Heart right ventricle (tissue), 16 donors: ENCODE data around the gene SUSD4. TPM values are rescaled to one million over a fixed set of nuclear protein-coding genes. Genes with fewer than 3 reads are reported as not detected.

Experiments used
- ATAC-seq, 8 donors: fragments of 200-7000 bp; cut with Tn5 transposase; one replicate each; pipeline ENCODE4 v1.9.1; 2020; ENCODE audit warnings: mild to moderate bottlenecking in 8 of 8, moderate library complexity in 8 of 8, moderate number of reproducible peaks in 1 of 8
- DNase-seq, 2 donors: peaks; one replicate each; pipeline ENCODE4 v3.0.0-alpha.2; 2020
- H3K27ac ChIP-seq, 10 donors: fragments of 200-600 bp; sonication (generic) in 2 of 10; one replicate each; pipeline versions ENCODE4 v1.5.0 to v1.8.0; 2020 to 2022; ENCODE audit warnings: mild to moderate bottlenecking in 3 of 10
- H3K27me3 ChIP-seq, 7 donors: fragments of 200-600 bp; one replicate each; pipeline ENCODE4 v1.8.0; 2021 to 2022; ENCODE audit warnings: mild to moderate bottlenecking in 2 of 7
- H3K36me3 ChIP-seq, 9 donors: fragments of 200-600 bp; sonication (generic) in 1 of 9; one replicate each; pipeline versions ENCODE4 v1.5.0 to v1.8.0; 2020 to 2022; ENCODE audit warnings: mild to moderate bottlenecking in 2 of 9
- H3K4me1 ChIP-seq, 9 donors: fragments of 200-600 bp; sonication (generic) in 1 of 9; one replicate each; pipeline versions ENCODE4 v1.5.0 to v1.8.0; 2020 to 2022; ENCODE audit warnings: mild to moderate bottlenecking in 4 of 9
- H3K4me3 ChIP-seq, 10 donors: fragments of 200-600 bp; sonication (generic) in 2 of 10; one replicate each; pipeline versions ENCODE4 v1.5.0 to v1.8.0; 2020 to 2022; ENCODE audit warnings: mild to moderate bottlenecking in 7 of 10, moderate library complexity in 2 of 10
- H3K9me3 ChIP-seq, 11 donors: fragments of 200-600 bp in 10 of 11; sonication (generic) in 2 of 11; one replicate each; pipeline versions ENCODE4 v1.5.0 to v1.8.0; 2013 to 2022; ENCODE audit warnings: mild to moderate bottlenecking in 2 of 11, control low read depth in 1 of 11, moderate library complexity in 1 of 11
- WGBS, 2 donors: extraction: QIAGEN DNeasy Blood & Tissue Kit; methylation state at CpG; one replicate each; pipeline ENCODE4 v1.1.7; 2013; ENCODE audit warnings: inconsistent platforms in 1 of 2; 5-methylcytosine and 5-hydroxymethylcytosine counted together
- intact Hi-C, 10 donors: fragments of 100-400 bp; cut with DNase I; formaldehyde crosslinking; loops; one replicate each; pipeline versions ENCODE4 v1.11.1 to v1.14.2; 2022
- polyA plus RNA-seq, 2 donors: library from polyadenylated mRNA; stranded (reverse); fragments of 200-250 nt; gene quantifications; one replicate each; pipeline ENCODE4 v1.2.3, GENCODE V29; 2013
- total RNA-seq, 10 donors: library from RNA; stranded (reverse); fragmentation: NEBNext Ultra II Directional in 3 of 10; extraction: Animal tissue kit (Norgen Biotek cat#: 25700) in 3 of 10; gene quantifications; one replicate each; pipeline versions ENCODE4 v1.2.1 to v1.2.4, GENCODE V29; 2021 to 2023
- TF ChIP-seq, protein P1 (sequence below), 9 donors: fragments of 200-600 bp; sonication (generic) in 2 of 9; IDR thresholded peaks; one replicate each; pipeline versions ENCODE4 v1.5.0 to v1.8.0; 2021 to 2022; ENCODE audit warnings: antibody characterized with exemption in 9 of 9, mild to moderate bottlenecking in 5 of 9, moderate library complexity in 1 of 9
- donor health status: Arrhythmogenic right ventricular cardiomyopathy.
- donor health status: ischemic (EF 13 %, LVEDD 7.1; RV severe dilation, severe dysfunction).
- donor health status: healthy with polysubstance abuse.
- donor health status: DM: no; HTN: yes; CAD: no.
- donor health status: DM: no; HTN: no; CAD: no.
- donor health status: ischemic (EF 25% LVEDD 6.9; RV normal size, moderate dysfunction).
- donor health status: ischemic (EF 25% LVEDD 5.7; RV mildly dilated, moderate dysfunction).
- donor health status: healthy.
- donor health status: DM: yes; HTN: yes; CAD: no.
- donor health status: Ischemic cardiomyopathy.
- donor health status: ischemic (EF 35%, LVEDD 5.7; RV mildly dilated, moderate dysfunction).
- donor health status: nonischemic (EF 11% LVEDD 7.7; RV severe dilation, severe dysfunction).
- donor health status: DM: yes; HTN: yes; CAD: no.
- donor health status: PGD.
- donor health status: ischemic (EF 29% LVEDD 5.4; RV normal size, mild dysfunction).
- donor health status: nonischemic (EF 23%, LVEDD 6.1; RV moderate dilation, normal function).

The SUSD4 gene
- total and polyA plus RNA-seq, 12 donors: 0.99 to 36.5 (median 6.2) TPM

DNA sequence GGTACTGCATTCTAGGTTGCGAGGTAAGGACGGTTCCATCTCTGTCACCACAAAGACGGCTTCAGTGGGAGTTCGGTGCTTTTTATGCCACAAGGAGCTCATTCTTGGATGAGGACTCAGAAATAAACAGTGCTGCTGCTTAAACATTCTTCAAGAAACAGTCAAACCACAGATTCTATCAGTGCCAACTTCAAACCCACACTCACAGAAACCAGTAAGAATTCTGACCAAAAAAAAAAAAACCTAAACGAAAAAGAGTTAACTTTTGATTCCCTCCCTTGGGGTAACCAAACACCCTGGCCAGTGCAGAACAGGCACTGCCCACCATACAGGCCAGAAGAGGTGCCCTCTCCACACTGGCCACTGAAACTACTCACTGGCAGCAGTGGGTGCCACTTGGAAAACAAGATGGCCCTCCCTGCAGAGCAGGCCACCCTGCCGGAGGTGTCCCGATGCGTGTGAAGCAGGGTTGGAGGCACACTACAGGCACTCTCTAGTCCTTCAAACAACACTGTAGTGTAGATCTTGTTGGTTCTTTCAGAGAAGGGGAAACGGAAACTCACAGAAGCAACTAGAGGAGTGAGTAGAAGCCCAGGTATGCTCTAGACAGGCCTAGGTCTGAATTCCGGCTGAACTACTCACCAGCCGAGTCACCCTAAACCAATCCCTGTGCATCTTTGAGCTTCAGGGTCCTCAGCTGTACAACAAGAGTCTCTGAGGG is 133.7 kb downstream of the SUSD4 start:
- H3K27ac ChIP-seq: no peak overlapping the region
- H3K27me3 ChIP-seq: no peaks in the 10 kb centered on the region
- WGBS, 2 donors: 96% methylated on average over 11 of the region's 11 CpGs
- ATAC-seq: no peak
- intact Hi-C loops: no loop called here
- peaks cover 0 to 27% (median 18%) of the 10 kb centered on the region in 9 donors for H3K4me1 ChIP-seq
- H3K4me3 ChIP-seq: no peak overlapping the region
- TF ChIP-seq, protein P1, sequence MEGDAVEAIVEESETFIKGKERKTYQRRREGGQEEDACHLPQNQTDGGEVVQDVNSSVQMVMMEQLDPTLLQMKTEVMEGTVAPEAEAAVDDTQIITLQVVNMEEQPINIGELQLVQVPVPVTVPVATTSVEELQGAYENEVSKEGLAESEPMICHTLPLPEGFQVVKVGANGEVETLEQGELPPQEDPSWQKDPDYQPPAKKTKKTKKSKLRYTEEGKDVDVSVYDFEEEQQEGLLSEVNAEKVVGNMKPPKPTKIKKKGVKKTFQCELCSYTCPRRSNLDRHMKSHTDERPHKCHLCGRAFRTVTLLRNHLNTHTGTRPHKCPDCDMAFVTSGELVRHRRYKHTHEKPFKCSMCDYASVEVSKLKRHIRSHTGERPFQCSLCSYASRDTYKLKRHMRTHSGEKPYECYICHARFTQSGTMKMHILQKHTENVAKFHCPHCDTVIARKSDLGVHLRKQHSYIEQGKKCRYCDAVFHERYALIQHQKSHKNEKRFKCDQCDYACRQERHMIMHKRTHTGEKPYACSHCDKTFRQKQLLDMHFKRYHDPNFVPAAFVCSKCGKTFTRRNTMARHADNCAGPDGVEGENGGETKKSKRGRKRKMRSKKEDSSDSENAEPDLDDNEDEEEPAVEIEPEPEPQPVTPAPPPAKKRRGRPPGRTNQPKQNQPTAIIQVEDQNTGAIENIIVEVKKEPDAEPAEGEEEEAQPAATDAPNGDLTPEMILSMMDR (IDR thresholded peaks at IDR 0.05): no peak
- H3K9me3 ChIP-seq: no peaks in the 10 kb centered on the region
- DNase-seq: no peak
- H3K36me3 ChIP-seq: no peaks in the 10 kb centered on the region

GRCh38 chr1:223229756-223230155 is 134.2 kb downstream of the SUSD4 start:
- Histone ChIP-seq H3K4me1 (peaks cover 0 to 22% (median 18%) of the 10 kb centered on the region in 9 donors), H3K36me3 (no peaks in the 10 kb centered on the region), H3K27me3 (no peaks in the 10 kb centered on the region), H3K9me3 (no peaks in the 10 kb centered on the region), H3K27ac (no peak overlapping the region), H3K4me3 (no peak overlapping the region)
- DNase-seq (no peak), ATAC-seq (no peak)
- 88 to 93% methylated on average over 3 of the region's 3 CpGs for WGBS, 2 donors
- TF ChIP-seq, protein P1 (IDR thresholded peaks at IDR 0.05): no peak
- intact Hi-C loops: no loop called here

- H3K9me3 ChIP-seq: no peaks in the 10 kb centered on the region
- DNase-seq (no peak), ATAC-seq (no peak)
- H3K27ac ChIP-seq: no peak overlapping the region
- TF ChIP-seq, protein P1 (IDR thresholded peaks at IDR 0.05): no peak
- H3K36me3 ChIP-seq: no peaks in the 10 kb centered on the region
- H3K4me1 ChIP-seq: peaks cover 0 to 15% (median 13%) of the 10 kb centered on the region in 9 donors
- no peaks in the 10 kb centered on the region for H3K27me3 ChIP-seq
- intact Hi-C loops: no loop called here
- WGBS, 2 donors: 93 to 94% methylated on average over 12 of the region's 12 CpGs
- H3K4me3 ChIP-seq: no peak overlapping the region
Measured at GRCh38 chr1:223228931-223229528, 134.9 kb downstream of the SUSD4 start.

DNA sequence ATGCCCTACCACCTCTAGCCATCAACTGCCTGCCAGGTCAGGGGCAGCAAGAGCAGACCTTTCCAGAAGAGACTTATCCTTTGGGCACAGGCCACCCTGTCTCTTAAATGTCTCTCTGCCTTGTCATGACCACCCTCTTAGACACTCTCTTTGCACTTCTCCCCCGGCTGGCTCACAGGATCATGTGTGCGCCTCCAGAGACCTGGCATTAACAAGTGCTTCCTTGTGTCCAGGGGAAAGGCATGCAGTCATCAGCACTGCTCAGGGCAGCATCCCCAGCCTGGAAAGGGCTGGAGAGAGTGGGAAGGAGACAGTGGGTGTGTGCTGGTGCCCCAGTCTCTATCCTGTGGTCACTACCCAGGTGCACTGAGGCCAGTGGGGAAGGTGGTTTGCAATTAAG is 135.8 kb downstream of the SUSD4 start:
- no peaks in the 10 kb centered on the region for H3K36me3 ChIP-seq
- no peak overlapping the region for H3K27ac ChIP-seq
- peaks cover 0 to 7% (median 5%) of the 10 kb centered on the region in 9 donors for H3K4me1 ChIP-seq
- no peaks in the 10 kb centered on the region for H3K27me3 ChIP-seq
- no peak overlapping the region for H3K4me3 ChIP-seq
- intact Hi-C loops: no loop called here
- H3K9me3 ChIP-seq: no peaks in the 10 kb centered on the region
- ATAC-seq (no peak), DNase-seq (no peak)
- TF ChIP-seq, protein P1 (IDR thresholded peaks at IDR 0.05): no peak
- 95 to 98% methylated on average over 2 of the region's 2 CpGs for WGBS, 2 donors
